IgD-negative memory B cell (primary cell): Measurements from ENCODE around the gene ACR. TPM values are rescaled to one million over a fixed set of nuclear protein-coding genes. Genes with fewer than 3 reads are reported as not detected.

ENCODE experiments used
- H3K27ac Mint-ChIP-seq, 3 donors: one replicate each; pipeline ENCODE4 v1.8.0; 2020 to 2022; ENCODE audit warnings: mild to moderate bottlenecking in 3 of 3, mixed read lengths in 3 of 3, moderate library complexity in 1 of 3
- H3K27me3 Mint-ChIP-seq: one replicate; pipeline ENCODE4 v1.8.0; 2021; ENCODE audit warnings: mixed read lengths
- H3K36me3 Mint-ChIP-seq: one replicate; pipeline ENCODE4 v1.8.0; 2020; ENCODE audit warnings: mild to moderate bottlenecking, mixed read lengths
- H3K4me1 Mint-ChIP-seq, 3 donors: one replicate each; pipeline ENCODE4 v1.8.0; 2020 to 2022; ENCODE audit warnings: mixed read lengths in 3 of 3, mild to moderate bottlenecking in 1 of 3
- H3K4me3 Mint-ChIP-seq, 4 donors: one replicate each; pipeline ENCODE4 v1.8.0; 2020 to 2022; ENCODE audit warnings: mild to moderate bottlenecking in 4 of 4, mixed read lengths in 4 of 4, moderate library complexity in 3 of 4
- H3K9me3 Mint-ChIP-seq, 3 donors: one replicate each; pipeline ENCODE4 v1.8.0; 2020 to 2021; ENCODE audit warnings: mixed read lengths in 3 of 3, mild to moderate bottlenecking in 1 of 3
- polyA plus RNA-seq: library from polyadenylated mRNA; unstranded; fragments of 300-500 nt; fragmentation: Illumina TruSeq; gene quantifications from one replicate; pipeline ENCODE4 v1.2.3, GENCODE V29; 2021

Gene ACR
- polyA plus RNA-seq, 1 donor from 2014 or later = not detected

GRCh38 chr22:50710221-50710620 is 27.8 kb upstream of the ACR start:
- Mint-ChIP-seq H3K36me3 (no peaks in the 10 kb centered on the region), H3K27me3 (peaks cover 5% of the 10 kb centered on the region), H3K4me1 (peaks cover 0 to 2% (median 0%) of the 10 kb centered on the region in 3 donors), H3K4me3 (no peak overlapping the region), H3K9me3 (no peaks in the 10 kb centered on the region), H3K27ac (peak overlapping the region in 1 of 3 donors; percentile 74)

- Mint-ChIP-seq H3K27me3 (peaks cover 5% of the 10 kb centered on the region), H3K36me3 (no peaks in the 10 kb centered on the region), H3K4me1 (peaks cover 0 to 2% (median 0%) of the 10 kb centered on the region in 3 donors), H3K27ac (peak overlapping the region in 1 of 3 donors; percentile 59), H3K4me3 (no peak overlapping the region), H3K9me3 (no peaks in the 10 kb centered on the region)
Measured at GRCh38 chr22:50710886-50711285, 27.1 kb upstream of the ACR start.

GRCh38 chr22:50711446-50712340 is 26.3 kb upstream of the ACR start:
- no peaks in the 10 kb centered on the region for H3K9me3 Mint-ChIP-seq
- H3K4me3 Mint-ChIP-seq = no peak overlapping the region
- H3K4me1 Mint-ChIP-seq = peaks cover 0 to 2% (median 0%) of the 10 kb centered on the region in 3 donors
- no peaks in the 10 kb centered on the region for H3K36me3 Mint-ChIP-seq
- H3K27ac Mint-ChIP-seq = no peak overlapping the region
- H3K27me3 Mint-ChIP-seq = peaks cover 1% of the 10 kb centered on the region

GRCh38 chr22:50712341-50713007 is 25.5 kb upstream of the ACR start:
- Mint-ChIP-seq H3K4me3 (no peak overlapping the region), H3K36me3 (no peaks in the 10 kb centered on the region), H3K27ac (no peak overlapping the region), H3K4me1 (peaks cover 0 to 2% (median 0%) of the 10 kb centered on the region in 3 donors), H3K9me3 (no peaks in the 10 kb centered on the region), H3K27me3 (no peaks in the 10 kb centered on the region)

- H3K36me3 Mint-ChIP-seq = no peaks in the 10 kb centered on the region
- peaks cover 0 to 2% (median 0%) of the 10 kb centered on the region in 3 donors for H3K4me1 Mint-ChIP-seq
- H3K4me3 Mint-ChIP-seq = no peak overlapping the region
- no peaks in the 10 kb centered on the region for H3K27me3 Mint-ChIP-seq
- no peak overlapping the region for H3K27ac Mint-ChIP-seq
- no peaks in the 10 kb centered on the region for H3K9me3 Mint-ChIP-seq
Measured at GRCh38 chr22:50713008-50713385, 25.0 kb upstream of the ACR start.

GRCh38 chr22:50713571-50714056 is 24.4 kb upstream of the ACR start:
- H3K4me3 Mint-ChIP-seq = no peak overlapping the region
- H3K4me1 Mint-ChIP-seq = peaks cover 0 to 2% (median 0%) of the 10 kb centered on the region in 3 donors

GRCh38 chr22:50714150-50714549 is 23.9 kb upstream of the ACR start:
- Mint-ChIP-seq H3K9me3 (no peaks in the 10 kb centered on the region), H3K27me3 (no peaks in the 10 kb centered on the region), H3K4me3 (no peak overlapping the region), H3K36me3 (no peaks in the 10 kb centered on the region), H3K4me1 (peaks cover 0 to 2% (median 0%) of the 10 kb centered on the region in 3 donors), H3K27ac (no peak overlapping the region)

More at GRCh38 chr22:50713571-50714056, 24.4 kb upstream of the ACR start:
- Mint-ChIP-seq H3K36me3 (no peaks in the 10 kb centered on the region), H3K27ac (no peak overlapping the region), H3K27me3 (no peaks in the 10 kb centered on the region), H3K9me3 (no peaks in the 10 kb centered on the region)

GRCh38 chr22:50714631-50715179 is 23.3 kb upstream of the ACR start:
- no peaks in the 10 kb centered on the region for H3K36me3 Mint-ChIP-seq

GRCh38 chr22:50715250-50715649 is 22.8 kb upstream of the ACR start:
- Mint-ChIP-seq H3K4me3 (no peak overlapping the region), H3K4me1 (peaks cover 0 to 2% (median 0%) of the 10 kb centered on the region in 3 donors), H3K9me3 (no peaks in the 10 kb centered on the region), H3K36me3 (no peaks in the 10 kb centered on the region), H3K27me3 (peaks cover 3% of the 10 kb centered on the region), H3K27ac (peak overlapping the region in 1 of 3 donors; percentile 73)

More at GRCh38 chr22:50714631-50715179, 23.3 kb upstream of the ACR start:
- no peak overlapping the region for H3K4me3 Mint-ChIP-seq
- H3K4me1 Mint-ChIP-seq = peaks cover 0 to 2% (median 0%) of the 10 kb centered on the region in 3 donors
- H3K9me3 Mint-ChIP-seq = no peaks in the 10 kb centered on the region
- H3K27me3 Mint-ChIP-seq = peaks cover 3% of the 10 kb centered on the region
- H3K27ac Mint-ChIP-seq = no peak overlapping the region

GRCh38 chr22:50715776-50716175 is 22.2 kb upstream of the ACR start:
- Mint-ChIP-seq H3K4me3 (no peak overlapping the region), H3K27ac (no peak overlapping the region), H3K36me3 (no peaks in the 10 kb centered on the region), H3K4me1 (no peaks in the 10 kb centered on the region), H3K27me3 (peaks cover 3% of the 10 kb centered on the region), H3K9me3 (no peaks in the 10 kb centered on the region)

GRCh38 chr22:50716290-50717024 is 21.5 kb upstream of the ACR start:
- H3K4me1 Mint-ChIP-seq = no peaks in the 10 kb centered on the region
- H3K27ac Mint-ChIP-seq = no peak overlapping the region
- H3K27me3 Mint-ChIP-seq = peaks cover 3% of the 10 kb centered on the region
- H3K4me3 Mint-ChIP-seq = no peak overlapping the region
- H3K9me3 Mint-ChIP-seq = no peaks in the 10 kb centered on the region
- H3K36me3 Mint-ChIP-seq = no peaks in the 10 kb centered on the region

- Mint-ChIP-seq H3K27ac (peak overlapping the region in 1 of 3 donors; percentile 16), H3K36me3 (no peaks in the 10 kb centered on the region), H3K9me3 (no peaks in the 10 kb centered on the region), H3K4me3 (no peak overlapping the region), H3K27me3 (peaks cover 4% of the 10 kb centered on the region), H3K4me1 (no peaks in the 10 kb centered on the region)
Measured at GRCh38 chr22:50717709-50718351, 20.2 kb upstream of the ACR start.

GRCh38 chr22:50718352-50718709 is 19.7 kb upstream of the ACR start:
- no peak overlapping the region for H3K4me3 Mint-ChIP-seq
- H3K9me3 Mint-ChIP-seq = no peaks in the 10 kb centered on the region
- peaks cover 7% of the 10 kb centered on the region for H3K27me3 Mint-ChIP-seq
- H3K4me1 Mint-ChIP-seq = no peaks in the 10 kb centered on the region
- H3K27ac Mint-ChIP-seq = peak overlapping the region in 2 of 3 donors; percentile 16 to 71
- H3K36me3 Mint-ChIP-seq = no peaks in the 10 kb centered on the region

GRCh38 chr22:50719814-50720300 is 18.1 kb upstream of the ACR start:
- Mint-ChIP-seq H3K36me3 (no peaks in the 10 kb centered on the region), H3K4me3 (no peak overlapping the region), H3K27me3 (peaks cover 10% of the 10 kb centered on the region), H3K27ac (no peak overlapping the region), H3K9me3 (no peaks in the 10 kb centered on the region), H3K4me1 (peaks cover 0 to 7% (median 6%) of the 10 kb centered on the region in 3 donors)
